ENCODE results near the gene BDH2.

BDH2 gene

GRCh38 chr4:103099691-103100392, at the start of gene BDH2:
TSS of gene BDH2 (minus strand) at chr4:103099834. CDS start at chr4:103096254, 3,580 bp downstream.
- FAIRE-seq: peak; percentile 99

- no peak for FAIRE-seq
These were observed 45.3 kb upstream of the BDH2 start for GRCh38 chr4:103144926-103145325.

DNA sequence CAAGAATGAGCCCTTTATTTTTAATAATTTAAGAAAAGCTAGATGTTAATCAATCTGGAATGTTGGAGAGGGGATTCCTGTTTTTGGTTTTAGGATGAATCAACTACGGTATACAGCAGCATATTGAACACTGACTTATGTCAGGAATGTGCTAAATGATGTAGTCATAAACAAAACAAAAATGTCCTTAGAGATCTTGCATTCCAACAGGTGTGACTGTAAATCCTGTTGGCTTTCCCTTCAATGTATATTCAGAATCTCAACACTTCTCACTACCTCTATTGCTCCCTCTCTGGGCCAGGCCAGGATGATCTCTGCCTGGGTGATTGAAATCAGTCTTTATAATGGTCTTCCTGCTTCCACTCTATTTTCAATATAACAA, 37.8 kb upstream of the BDH2 start:
- no peak for FAIRE-seq

DNA sequence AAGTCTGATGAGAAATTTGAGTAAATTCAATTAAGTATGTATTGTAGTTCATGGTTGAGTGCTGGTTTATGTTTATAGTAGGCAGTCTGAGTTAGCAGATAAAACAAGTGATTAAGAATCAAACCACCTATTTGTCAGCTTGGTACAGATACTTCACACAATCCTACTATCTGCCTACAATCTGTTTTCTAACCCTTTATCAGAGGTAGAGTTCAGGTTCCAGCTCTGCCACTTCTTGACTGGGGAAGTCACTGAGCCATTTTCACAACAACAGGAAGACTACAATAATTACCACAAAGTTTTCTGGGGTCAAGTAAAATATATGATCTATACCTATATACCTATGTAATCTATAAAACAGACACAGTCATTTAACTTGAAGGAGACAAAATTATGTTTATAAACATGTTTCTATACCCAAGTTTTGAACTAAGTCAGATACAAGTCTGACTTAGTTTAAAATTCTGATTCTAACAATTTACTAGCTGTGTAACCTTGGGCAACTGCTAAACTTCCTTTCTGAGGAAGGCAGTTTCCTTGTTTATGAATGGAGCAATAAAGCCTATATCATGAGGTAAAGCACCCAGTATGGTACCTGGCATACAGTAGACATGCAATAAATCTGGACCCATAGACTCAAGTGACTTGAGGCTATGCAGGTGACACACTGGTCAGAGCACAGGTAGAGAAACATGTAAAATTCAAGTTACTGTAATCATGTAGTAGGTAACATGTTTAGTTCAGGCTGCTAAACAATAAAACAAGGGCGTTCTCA, 37.2 kb upstream of the BDH2 start:
- FAIRE-seq: no peak

DNA sequence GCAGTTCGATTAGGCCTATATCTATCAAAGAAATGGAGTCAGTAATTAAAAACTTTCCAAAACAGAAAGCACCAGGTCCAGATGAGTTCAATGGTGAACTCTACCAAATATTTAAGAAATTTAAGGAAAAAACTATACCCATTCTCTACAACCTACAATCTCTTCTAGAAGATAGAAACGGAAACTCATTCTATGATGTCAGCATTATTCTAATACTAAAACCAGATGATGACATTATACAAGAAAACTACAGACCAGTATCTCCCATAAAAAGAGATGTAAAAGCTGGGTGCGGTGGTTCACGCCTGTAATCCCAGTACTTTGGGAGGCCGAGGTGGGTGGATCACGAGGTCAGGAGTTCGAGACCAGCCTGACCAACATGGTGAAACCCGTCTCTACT, 29.5 kb upstream of the BDH2 start:
- no peak for FAIRE-seq

GRCh38 chr4:103126126-103126525, 26.5 kb upstream of the BDH2 start:
- no peak for FAIRE-seq

DNA sequence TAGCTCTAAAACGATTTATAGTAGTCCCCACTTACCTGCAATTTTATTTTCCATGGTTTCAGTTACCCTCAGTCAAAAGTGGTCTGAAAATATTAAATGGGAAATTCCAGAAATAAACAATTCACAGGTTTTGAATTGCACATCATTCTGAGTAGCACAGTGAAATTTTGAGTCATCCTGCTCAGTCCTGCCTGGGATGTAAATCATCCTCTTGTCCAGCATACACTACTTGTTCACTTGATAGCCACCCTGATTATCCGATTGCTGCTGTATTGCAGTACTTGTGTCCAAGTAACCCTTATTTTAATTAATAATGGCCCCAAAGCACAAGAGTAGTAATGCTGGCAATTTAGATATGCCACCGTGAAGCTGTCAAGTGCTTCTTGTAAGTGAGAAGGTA, 23.5 kb upstream of the BDH2 start:
- FAIRE-seq: no peak

DNA sequence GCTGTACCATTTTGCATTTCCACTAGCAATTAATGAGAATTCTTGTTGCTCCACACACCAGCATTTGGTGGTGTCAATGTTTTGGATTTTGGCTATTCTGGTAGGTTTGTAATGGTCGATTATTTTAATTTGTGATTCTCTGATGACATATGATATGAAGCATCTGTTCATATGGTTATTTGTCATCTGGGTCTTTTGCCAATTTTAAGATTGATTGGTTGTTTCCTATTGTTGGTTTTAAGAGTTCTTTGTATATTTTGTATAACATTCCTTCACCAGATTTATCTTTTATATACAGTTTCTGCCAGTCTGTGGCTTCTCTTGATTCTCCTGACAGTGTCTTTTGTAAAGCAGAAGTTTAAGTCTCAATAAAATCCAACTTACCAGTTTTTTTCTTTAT, 18.5 kb upstream of the BDH2 start:
- no peak for FAIRE-seq

DNA sequence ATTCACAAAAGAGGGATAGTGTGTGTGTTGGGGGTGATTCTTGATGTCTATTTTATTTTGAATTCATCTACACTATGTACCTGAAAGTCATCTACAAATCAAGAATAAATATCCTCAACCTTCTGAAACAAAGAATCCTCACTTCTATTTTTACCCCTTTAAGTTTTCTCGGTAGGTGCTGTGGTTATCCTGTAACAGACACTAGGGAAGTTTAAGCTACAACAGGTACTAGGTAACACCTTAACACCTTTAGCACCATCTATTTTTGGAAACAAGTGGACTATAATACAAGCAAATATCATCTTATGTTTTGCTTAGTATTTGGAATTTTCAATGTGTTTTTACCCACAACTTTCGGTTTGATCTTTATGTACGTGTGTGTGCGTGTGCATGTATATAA, 12.0 kb upstream of the BDH2 start:
- no peak for FAIRE-seq

- no peak for FAIRE-seq
These were observed 8.9 kb upstream of the BDH2 start for GRCh38 chr4:103108542-103108941.

GRCh38 chr4:103105558-103106356, 6.1 kb upstream of the BDH2 start:
- FAIRE-seq: peak; percentile 45

GRCh38 chr4:103104886-103105285, 5.3 kb upstream of the BDH2 start:
- FAIRE-seq: no peak

DNA sequence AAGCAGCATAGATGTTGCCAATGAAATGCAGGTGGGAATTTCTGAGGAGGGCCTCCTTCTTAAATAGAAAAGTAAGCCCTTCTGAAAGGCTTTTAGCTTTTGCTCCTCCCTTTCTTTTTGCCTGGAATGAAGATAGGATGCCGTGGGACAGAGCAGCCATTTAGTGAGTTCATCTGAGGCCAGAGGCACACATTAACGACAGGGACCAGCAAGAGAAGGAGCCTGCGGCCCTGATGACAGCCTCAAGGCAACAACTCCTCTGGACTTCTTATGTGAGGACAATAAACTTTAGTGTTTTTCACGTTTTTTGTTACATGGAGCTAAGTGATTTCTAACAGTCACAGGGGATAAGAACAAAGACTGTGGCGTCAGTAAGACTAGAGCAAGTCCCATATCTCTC, 1.1 kb upstream of the BDH2 start:
- FAIRE-seq: no peak

GRCh38 chr4:103098756-103099440, 736 bp downstream of the BDH2 start:
- FAIRE-seq: no peak

- FAIRE-seq: no peak
These were observed 1.3 kb downstream of the BDH2 start for GRCh38 chr4:103098341-103098740.

DNA sequence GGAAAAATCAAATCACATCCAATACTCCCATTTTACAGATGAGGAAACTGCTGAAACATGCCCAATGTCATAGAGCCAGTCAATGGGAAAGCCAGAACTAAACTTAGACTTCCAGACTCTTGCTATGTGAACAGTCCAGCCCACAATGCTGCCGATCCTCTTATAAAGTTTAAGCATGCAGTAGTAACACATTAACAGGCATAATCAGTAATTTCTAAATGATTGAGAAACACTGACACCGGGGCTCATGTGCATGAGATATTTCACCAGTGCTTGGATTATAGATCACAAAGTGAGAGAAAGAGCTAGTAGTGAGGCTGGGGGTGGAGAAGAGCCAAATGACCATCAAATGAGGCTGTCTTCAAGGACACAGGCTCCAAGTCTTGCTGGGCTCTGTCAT, 2.5 kb downstream of the BDH2 start:
- FAIRE-seq: no peak

GRCh38 chr4:103095080-103095479, 4.6 kb downstream of the BDH2 start:
- FAIRE-seq: no peak

DNA sequence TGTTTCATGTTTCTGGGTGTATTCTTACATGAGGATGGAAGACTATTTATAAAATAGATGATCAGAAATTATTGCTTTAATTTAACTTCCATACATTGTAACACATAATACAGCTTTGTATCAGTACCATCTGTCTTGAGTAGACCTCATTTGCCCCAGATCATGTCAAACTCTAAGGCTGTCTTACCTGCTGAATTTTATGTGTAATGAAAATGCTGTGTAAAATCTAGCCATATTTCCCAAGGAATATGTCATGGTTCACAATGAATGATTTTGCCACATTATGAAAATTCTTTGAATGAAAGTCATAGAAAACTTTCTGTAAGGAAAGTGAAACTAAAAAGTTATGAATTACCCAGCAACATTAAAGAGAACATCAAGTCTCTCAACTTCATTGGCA, 7.4 kb downstream of the BDH2 start:
- FAIRE-seq: no peak

GRCh38 chr4:103091601-103092223, 7.9 kb downstream of the BDH2 start:
- peak; percentile 99 for FAIRE-seq

DNA sequence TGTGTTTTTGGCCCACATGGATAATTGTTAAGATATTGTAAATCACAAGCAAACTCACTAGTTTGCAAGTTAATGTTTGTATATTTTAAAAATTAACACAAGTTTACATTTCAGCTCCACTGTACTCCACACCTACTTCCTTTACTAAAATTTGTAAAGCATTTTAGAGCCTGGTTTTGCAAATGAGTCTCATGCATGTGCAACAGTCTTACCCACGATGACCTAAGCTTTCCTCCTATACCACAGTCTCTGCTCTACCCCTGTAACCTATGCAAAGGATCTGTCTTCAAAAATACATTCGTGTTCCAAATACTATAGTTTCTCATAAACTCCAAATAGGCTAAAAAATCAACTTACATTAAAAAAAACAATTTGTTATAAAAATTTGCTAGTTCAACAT, 10.2 kb downstream of the BDH2 start:
- no peak for FAIRE-seq

GRCh38 chr4:103086551-103086950, 13.1 kb downstream of the BDH2 start:
- FAIRE-seq: no peak

DNA sequence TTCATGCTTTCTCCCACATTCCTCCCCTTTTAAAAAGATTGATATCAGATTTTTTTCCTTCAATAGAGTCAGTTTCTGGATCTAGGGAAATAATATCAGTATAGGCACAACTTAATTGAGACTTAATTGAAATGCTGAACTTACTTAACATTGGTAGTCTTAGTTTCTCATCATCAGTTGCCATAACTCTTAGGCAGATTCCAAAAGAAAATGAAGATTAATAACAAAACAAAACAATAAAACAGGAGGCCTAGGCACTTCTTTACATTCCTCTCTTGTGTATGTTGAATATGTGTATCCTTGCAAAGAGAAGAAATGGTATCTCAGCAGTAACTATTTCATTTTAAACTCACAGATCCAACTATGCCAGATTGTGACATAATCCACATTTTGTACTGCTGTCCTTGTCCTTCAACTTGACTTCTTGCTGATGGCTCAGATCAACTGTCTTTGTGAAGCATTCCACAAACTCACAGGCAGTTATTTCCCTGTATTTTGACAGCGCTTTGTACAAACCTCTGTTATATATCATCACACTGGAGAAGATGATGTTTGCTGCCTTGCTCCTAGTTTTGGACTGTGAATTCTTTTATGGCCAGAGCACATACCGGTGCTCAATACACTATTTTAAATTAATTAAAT, 14.0 kb downstream of the BDH2 start:
- no peak for FAIRE-seq

All from islet of Langerhans (tissue), 1 donor.